Spinal cord (tissue), 10 donors: ENCODE results near the gene ZNF335. TPM values are rescaled to one million over a fixed set of nuclear protein-coding genes. Genes with fewer than 3 reads are reported as not detected.
"Not testable (repeated sequence)": the region's sequence is repeated elsewhere in the genome, so short reads cannot be mapped to it uniquely, and the experiment has no call there.

ENCODE experiments used
- DNase-seq, 6 donors: peaks; one replicate each; pipeline versions ENCODE4 v3.0.0 to v3.0.0-alpha.2; 2013 to 2015; ENCODE audit warnings: low spot score in 6 of 6, low read depth in 4 of 6
- H3K27ac ChIP-seq: one replicate; pipeline ENCODE4 v1.5.1; 2013; ENCODE audit warnings: low read depth, low read length, control low read depth
- H3K27me3 ChIP-seq: one replicate; pipeline ENCODE4 v1.6.1; 2013; ENCODE audit warnings: low read length; ENCODE audit not compliant: control insufficient read depth, insufficient read depth
- H3K36me3 ChIP-seq: one replicate; pipeline ENCODE4 v1.6.1; 2013; ENCODE audit warnings: low read length; ENCODE audit not compliant: control insufficient read depth, insufficient read depth
- H3K4me1 ChIP-seq: one replicate; pipeline ENCODE4 v1.6.1; 2013; ENCODE audit warnings: low read length; ENCODE audit not compliant: control insufficient read depth, insufficient read depth
- H3K4me3 ChIP-seq: one replicate; pipeline ENCODE4 v1.5.1; 2013; ENCODE audit warnings: low read depth, low read length, control low read depth
- H3K9me3 ChIP-seq: one replicate; pipeline ENCODE4 v1.6.1; 2013; ENCODE audit warnings: low read length; ENCODE audit not compliant: control insufficient read depth, insufficient read depth
- WGBS: methylation state at CpG from one replicate; pipeline ENCODE4 v1.1.5; 2013; ENCODE audit warnings: missing lambda C conversion rate; ENCODE audit not compliant: insufficient coverage; 5-methylcytosine and 5-hydroxymethylcytosine counted together
- polyA plus RNA-seq, 2 donors: library from polyadenylated mRNA; unstranded; fragments of 120-200 nt; gene quantifications; one replicate each; pipeline ENCODE4 v1.2.1, GENCODE V29; 2013; ENCODE audit not compliant: insufficient read length in 2 of 2
- total RNA-seq, 2 donors: library from RNA; depleted of rRNA in 1 of 2; stranded (reverse); fragments of 120-200 nt in 1 of 2; fragments of >200 nt in 1 of 2; gene quantifications; one replicate each; pipeline versions ENCODE4 v1.2.3 to v1.2.4, GENCODE V29; 2013 to 2014
- donor health status: healthy.

Gene ZNF335
- total and polyA plus RNA-seq, 4 donors, result 9.9 to 21.6 (median 15.6) TPM

GRCh38 chr20:45957021-45957941 is 14.7 kb downstream of the ZNF335 start:
- Histone ChIP-seq H3K4me3 (no peak overlapping the region), H3K27ac (no peak overlapping the region), H3K9me3 (no peaks in the 10 kb centered on the region), H3K36me3 (peaks cover 85% of the 10 kb centered on the region), H3K27me3 (no peaks in the 10 kb centered on the region), H3K4me1 (no peaks in the 10 kb centered on the region)
- WGBS, result 89% methylated on average over 16 of the region's 19 CpGs
- no peak for DNase-seq

GRCh38 chr20:45956326-45956725 is 15.7 kb downstream of the ZNF335 start:
- not testable (repeated sequence) for DNase-seq, H3K27ac ChIP-seq, H3K9me3 ChIP-seq, H3K27me3 ChIP-seq, H3K4me1 ChIP-seq, H3K4me3 ChIP-seq
- peaks cover 85% of the 10 kb centered on the region for H3K36me3 ChIP-seq
- WGBS, result 100% methylated on average over 6 of the region's 10 CpGs

- H3K9me3 ChIP-seq, result no peaks in the 10 kb centered on the region
- no peaks in the 10 kb centered on the region for H3K4me1 ChIP-seq
- no peak for DNase-seq
- H3K36me3 ChIP-seq, result peaks cover 84% of the 10 kb centered on the region
- no peak overlapping the region for H3K4me3 ChIP-seq
- H3K27ac ChIP-seq, result no peak overlapping the region
- no peaks in the 10 kb centered on the region for H3K27me3 ChIP-seq
- WGBS, result 87% methylated on average over 8 of the region's 9 CpGs
These were observed 18.3 kb downstream of the ZNF335 start for GRCh38 chr20:45953672-45954071.

- H3K4me3 ChIP-seq, result no peak overlapping the region
- H3K27ac ChIP-seq, result no peak overlapping the region
- WGBS, result 94% methylated on average over 5 of the region's 5 CpGs
These were observed 19.1 kb downstream of the ZNF335 start for GRCh38 chr20:45952861-45953260.

GRCh38 chr20:45951925-45952834 is 19.8 kb downstream of the ZNF335 start:
- Histone ChIP-seq H3K9me3 (no peaks in the 10 kb centered on the region), H3K36me3 (peaks cover 84% of the 10 kb centered on the region), H3K27me3 (no peaks in the 10 kb centered on the region), H3K4me1 (no peaks in the 10 kb centered on the region), H3K4me3 (no peak overlapping the region), H3K27ac (no peak overlapping the region)
- 93% methylated on average over 19 of the region's 19 CpGs for WGBS
- DNase-seq, result no peak

More at GRCh38 chr20:45952861-45953260, 19.1 kb downstream of the ZNF335 start:
- DNase-seq, result no peak
- no peaks in the 10 kb centered on the region for H3K27me3 ChIP-seq
- H3K36me3 ChIP-seq, result peaks cover 84% of the 10 kb centered on the region
- H3K9me3 ChIP-seq, result no peaks in the 10 kb centered on the region
- no peaks in the 10 kb centered on the region for H3K4me1 ChIP-seq

GRCh38 chr20:45950330-45950646 is 21.7 kb downstream of the ZNF335 start:
- DNase-seq, result no peak
- no peak overlapping the region for H3K27ac ChIP-seq
- WGBS, result 73% methylated on average over 5 of the region's 9 CpGs

GRCh38 chr20:45949542-45950329 is 22.3 kb downstream of the ZNF335 start:
- 84% methylated on average over 11 of the region's 13 CpGs for WGBS
- DNase-seq, result no peak
- H3K9me3 ChIP-seq, result no peaks in the 10 kb centered on the region
- no peaks in the 10 kb centered on the region for H3K27me3 ChIP-seq
- H3K4me1 ChIP-seq, result no peaks in the 10 kb centered on the region
- no peak overlapping the region for H3K4me3 ChIP-seq
- peaks cover 94% of the 10 kb centered on the region for H3K36me3 ChIP-seq
- H3K27ac ChIP-seq, result no peak overlapping the region

More at GRCh38 chr20:45950330-45950646, 21.7 kb downstream of the ZNF335 start:
- Histone ChIP-seq H3K27me3 (no peaks in the 10 kb centered on the region), H3K9me3 (no peaks in the 10 kb centered on the region), H3K4me3 (no peak overlapping the region), H3K36me3 (peaks cover 91% of the 10 kb centered on the region), H3K4me1 (no peaks in the 10 kb centered on the region)

GRCh38 chr20:45948742-45949541 is 23.1 kb downstream of the ZNF335 start:
- Histone ChIP-seq H3K4me1 (no peaks in the 10 kb centered on the region), H3K27ac (no peak overlapping the region), H3K9me3 (no peaks in the 10 kb centered on the region), H3K36me3 (peaks cover 98% of the 10 kb centered on the region), H3K4me3 (no peak overlapping the region), H3K27me3 (no peaks in the 10 kb centered on the region)
- no peak for DNase-seq
- WGBS, result 78% methylated on average over 10 of the region's 10 CpGs
